GM12878 (cell line): ENCODE data around the gene RSBN1L. TPM values are rescaled to one million over a fixed set of nuclear protein-coding genes. Genes with fewer than 3 reads are reported as not detected.

Experiments used
- ATAC-seq: fragments of 200-7000 bp; cut with Tn5 transposase; 3 replicates; pipeline ENCODE4 v1.9.1; 2020; ENCODE audit warnings: mild to moderate bottlenecking, moderate library complexity
- BruUV-seq: library from RNA; stranded (reverse); fragments of 400-500 nt; replicated peaks from 2 replicates; lab custom pipeline; 2021; lab: Mats Ljungman, UMichigan
- CTCF ChIA-PET: fragments of 300-600 bp; sonication (Branson Sonifier 250); formaldehyde crosslinking; extraction: SDS; loops from one replicate; lab custom pipeline; 2021; ENCODE audit warnings: inconsistent platforms; lab: Yijun Ruan, JAX
- POLR2A ChIA-PET: fragments of 350-600 bp; formaldehyde crosslinking; extraction: SDS; loops from one replicate; lab custom pipeline; 2021; ENCODE audit warnings: inconsistent platforms; lab: Charles Lee
- RAD21 ChIA-PET: fragments of 300-600 bp; sonication (Branson Sonifier 250); formaldehyde crosslinking; loops from one replicate; lab custom pipeline; 2023; ENCODE audit warnings: antibody characterized with exemption; ENCODE audit not compliant: unreplicated experiment; lab: Charles Lee
- SMC1A ChIA-PET: fragments of 300-600 bp; sonication (Branson Sonifier 250); formaldehyde crosslinking; loops from one replicate; lab custom pipeline; 2023; ENCODE audit not compliant: unreplicated experiment, uncharacterized antibody; lab: Charles Lee
- DNase-seq: peaks from one replicate; pipeline ENCODE4 v3.0.0-alpha.2; 2011; ENCODE audit warnings: low read depth, low spot score
- FAIRE-seq: peaks from 3 replicates; lab custom pipeline; 2011; peaks lifted over from hg19 to GRCh38; lab: Jason Lieb, UNC
- H2AFZ ChIP-seq: 2 replicates; pipeline ENCODE4 v1.6.0; 2011; ENCODE audit warnings: low read depth, low read length, control low read depth; ENCODE audit not compliant: control insufficient read depth
- H3K27ac ChIP-seq: 2 replicates; pipeline ENCODE4 v1.5.1; 2011; ENCODE audit warnings: control low read depth; ENCODE audit not compliant: control insufficient read depth, insufficient read depth
- H3K27me3 ChIP-seq, 2 experiments: replicated peaks in 1 of 2; 2 replicates each; pipeline versions ENCODE4 v1.6.0 to v1.6.1; 2011; ENCODE audit warnings: low read length in 1 of 2; ENCODE audit not compliant: control insufficient read depth in 2 of 2, insufficient read depth in 2 of 2
- H3K36me3 ChIP-seq, 2 experiments: 2 replicates each; pipeline ENCODE4 v1.5.1; 2011; ENCODE audit warnings: low read length in 1 of 2; ENCODE audit not compliant: control insufficient read depth in 2 of 2, insufficient read depth in 2 of 2
- H3K4me1 ChIP-seq: 2 replicates; pipeline ENCODE4 v1.6.1; 2011; ENCODE audit warnings: mild to moderate bottlenecking, low read length, moderate library complexity, mixed read lengths; ENCODE audit not compliant: control insufficient read depth, insufficient read depth
- H3K4me2 ChIP-seq: 2 replicates; pipeline ENCODE4 v1.6.0; 2011; ENCODE audit warnings: control low read depth; ENCODE audit not compliant: control insufficient read depth, insufficient read depth
- H3K4me3 ChIP-seq: fragments of 200-600 bp; sonication (generic); 2 replicates; pipeline ENCODE4 v1.5.1; 2016
- H3K79me2 ChIP-seq: 2 replicates; pipeline ENCODE4 v1.6.0; 2011; ENCODE audit warnings: low read length; ENCODE audit not compliant: control insufficient read depth, insufficient read depth
- H3K9ac ChIP-seq: 2 replicates; pipeline ENCODE4 v1.8.0; 2011; ENCODE audit warnings: low read length, control low read depth, mixed read lengths; ENCODE audit not compliant: control insufficient read depth, insufficient read depth
- H3K9me3 ChIP-seq: replicated peaks from 3 replicates; pipeline ENCODE4 v1.5.1; 2011; ENCODE audit warnings: mild to moderate bottlenecking, low read length; ENCODE audit not compliant: control insufficient read depth, insufficient read depth
- H4K20me1 ChIP-seq: 2 replicates; pipeline ENCODE4 v1.6.0; 2011; ENCODE audit not compliant: control insufficient read depth, insufficient read depth
- CHD1 ChIP-seq: IDR thresholded peaks from 2 replicates; pipeline ENCODE4 v1.6.1; 2012; ENCODE audit warnings: low read depth, low read length, improper control_type of control experiment
- E2F4 ChIP-seq: IDR thresholded peaks from 2 replicates; pipeline ENCODE4 v1.6.1; 2012; ENCODE audit warnings: low read depth, low read length, improper control_type of control experiment
- IKZF2 ChIP-seq, 2 experiments: fragments of 450-650 bp; IDR thresholded peaks; 2 replicates each; pipeline ENCODE4 v1.6.1; 2017; ENCODE audit warnings: mild to moderate bottlenecking in 2 of 2, moderate library complexity in 2 of 2
- MTA2 ChIP-seq: fragments of 450-650 bp; IDR thresholded peaks from 2 replicates; pipeline ENCODE4 v1.6.1; 2016; ENCODE audit warnings: low read depth, mild to moderate bottlenecking, moderate library complexity
- MYB ChIP-seq: fragments of 150-350 bp; IDR thresholded peaks from 2 replicates; pipeline ENCODE4 v1.6.1; 2014; ENCODE audit warnings: mild to moderate bottlenecking, low read depth, low read length, borderline replicate concordance
- PML ChIP-seq: IDR thresholded peaks from 2 replicates; pipeline ENCODE4 v1.6.1; 2012; ENCODE audit warnings: low read length, inconsistent platforms
- POLR2A ChIP-seq: IDR thresholded peaks from 2 replicates; pipeline ENCODE4 v1.6.1; 2011; ENCODE audit warnings: low read depth, mild to moderate bottlenecking, low read length
- RAD51 ChIP-seq: fragments of 450-650 bp; IDR thresholded peaks from 2 replicates; pipeline ENCODE4 v1.6.1; 2016; ENCODE audit warnings: moderate library complexity, mild to moderate bottlenecking, inconsistent platforms
- SIX5 ChIP-seq: IDR thresholded peaks from 2 replicates; pipeline ENCODE4 v1.6.1; 2011; ENCODE audit warnings: mild to moderate bottlenecking, low read depth, low read length, moderate library complexity; ENCODE audit not compliant: severe bottlenecking
- SUZ12 ChIP-seq: fragments of 200-600 bp; sonication (generic); IDR thresholded peaks from one replicate; pipeline ENCODE4 v1.6.1; 2018; ENCODE audit warnings: antibody characterized with exemption, mild to moderate bottlenecking; ENCODE audit not compliant: unreplicated experiment
- TCF12 ChIP-seq: IDR thresholded peaks from 2 replicates; pipeline ENCODE4 v1.6.1; 2011; ENCODE audit warnings: low read depth, mild to moderate bottlenecking, low read length
- TCF3 ChIP-seq: IDR thresholded peaks from 2 replicates; pipeline ENCODE4 v1.6.1; 2012; ENCODE audit warnings: low read depth, mild to moderate bottlenecking, low read length, borderline replicate concordance; ENCODE audit not compliant: insufficient read depth
- ZBTB33 ChIP-seq: fragments of 450-650 bp; IDR thresholded peaks from 2 replicates; pipeline ENCODE4 v1.6.1; 2017; ENCODE audit warnings: mild to moderate bottlenecking
- ZNF274 ChIP-seq: IDR thresholded peaks from one replicate; pipeline ENCODE4 v1.8.0; 2011; ENCODE audit not compliant: insufficient read length, insufficient read depth
- ZNF687 ChIP-seq: fragments of 450-650 bp; IDR thresholded peaks from 2 replicates; pipeline ENCODE4 v1.6.1; 2017; ENCODE audit warnings: mild to moderate bottlenecking, moderate library complexity
- ZSCAN29 ChIP-seq: fragments of 450-650 bp; IDR thresholded peaks from 2 replicates; pipeline ENCODE4 v1.6.1; 2017; ENCODE audit warnings: mild to moderate bottlenecking, moderate library complexity
- WGBS: methylation state at CpG from one replicate; pipeline ENCODE4 v1.1.6; 2016; ENCODE audit warnings: low lambda C conversion rate; ENCODE audit not compliant: insufficient replicate concordance, insufficient coverage; ENCODE audit errors: missing lambda C conversion rate; 5-methylcytosine and 5-hydroxymethylcytosine counted together
- in situ Hi-C: fragments of 300-500 bp; cut with MboI; formaldehyde crosslinking; loops from 9 replicates; pipeline ENCODE4 v1.14.3; 2018; ENCODE audit warnings: mixed read lengths
- intact Hi-C: fragments of 100-400 bp; cut with micrococcal nuclease; formaldehyde crosslinking; loops from one replicate; pipeline ENCODE4 v1.14.2; 2022; ENCODE audit not compliant: unreplicated experiment
- polyA plus RNA-seq, 11 experiments: library from polyadenylated mRNA; depleted of rRNA in 4 of 11; unstranded in 6 of 11; stranded (reverse) in 5 of 11; fragments of >200 nt; fragmentation: Nextera tagmentation in 4 of 11; fragmentation: Illumina TruSeq in 1 of 11; extraction: Ambion mirVana in 4 of 11; extraction: Trizol in 1 of 11; gene quantifications; 1 replicate in 1 of 11; 2 replicates in 10 of 11; pipeline versions ENCODE4 v1.2.1 to v1.2.3, GENCODE V29; 2011 to 2016; ENCODE audit warnings: inconsistent platforms in 2 of 11, missing spikeins in 2 of 11, low read depth in 1 of 11
- total RNA-seq, 4 experiments: library from RNA; depleted of rRNA in 3 of 4; stranded (reverse); fragments of >200 nt in 3 of 4; fragmentation: Illumina TruSeq in 1 of 4; extraction: Trizol in 1 of 4; gene quantifications; 2 replicates each; pipeline versions ENCODE4 v1.2.1 to v1.2.3, GENCODE V29; 2013 to 2021

The RSBN1L gene
- total and polyA plus RNA-seq, 10 of the 15 experiments (the other 5 are each of a cell fraction or from before 2014, with no cell fraction given): 4.5 to 23.7 (median 10.3) TPM

- Histone ChIP-seq H3K4me1 (no peaks in the 10 kb centered on the region), H3K9ac (no peak overlapping the region), H3K4me2 (no peak overlapping the region), H3K27ac (no peak overlapping the region), H4K20me1 (no peaks in the 10 kb centered on the region), H3K4me3 (no peak overlapping the region), H3K79me2 (peaks cover 46% of the 10 kb centered on the region), H3K9me3 (no peaks in the 10 kb centered on the region), H2AFZ (no peak overlapping the region), H3K27me3 (no peaks in the 10 kb centered on the region), H3K36me3 (no peaks in the 10 kb centered on the region; a peak in 2 of 4 replicates)
- DNase-seq (no peak), FAIRE-seq (no peak), ATAC-seq (no peak)
- POLR2A ChIA-PET: no interaction called here
- BruUV-seq: no TSS peak
- intact Hi-C loops (no loop called here), in situ Hi-C loops (no loop called here)
- RAD21 ChIA-PET: interaction anchor here (0.8 kb wide), 1 partner anchor 49 kb away, joined by 3 read pairs; no protein-coding TSS in a partner anchor
- 67% methylated on average over 3 of the region's 3 CpGs for WGBS
- SMC1A ChIA-PET: no interaction called here
- CTCF ChIA-PET: interaction anchor here (0.9 to 1.4 kb wide), 2 partner anchors 30 to 73 kb away, joined by 3 to 4 read pairs; no protein-coding TSS in a partner anchor
- TF ChIP-seq PML (no peak), RAD51 (no peak), MYB (no peak), CHD1 (no peak), POLR2A (no peak), TCF12 (no peak), SIX5 (no peak), ZNF687 (no peak), ZBTB33 (no peak), E2F4 (no peak), MTA2 (no peak), IKZF2 (IDR thresholded peaks at IDR 0.05) (no peak), SUZ12 (no peak), TCF3 (no peak), ZSCAN29 (no peak), ZNF274 (no peak)
These were observed 31.3 kb downstream of the RSBN1L start for GRCh38 chr7:77727527-77727926.
